ENCODE data around the gene PIM2. TPM values are rescaled to one million over a fixed set of nuclear protein-coding genes. Genes with fewer than 3 reads are reported as not detected.

The PIM2 gene
- total and polyA plus RNA-seq, 2 of the 13 experiments (the other 11 are each of a cell fraction or from before 2014, with no cell fraction given) = 14.4 to 15.8 TPM

DNA sequence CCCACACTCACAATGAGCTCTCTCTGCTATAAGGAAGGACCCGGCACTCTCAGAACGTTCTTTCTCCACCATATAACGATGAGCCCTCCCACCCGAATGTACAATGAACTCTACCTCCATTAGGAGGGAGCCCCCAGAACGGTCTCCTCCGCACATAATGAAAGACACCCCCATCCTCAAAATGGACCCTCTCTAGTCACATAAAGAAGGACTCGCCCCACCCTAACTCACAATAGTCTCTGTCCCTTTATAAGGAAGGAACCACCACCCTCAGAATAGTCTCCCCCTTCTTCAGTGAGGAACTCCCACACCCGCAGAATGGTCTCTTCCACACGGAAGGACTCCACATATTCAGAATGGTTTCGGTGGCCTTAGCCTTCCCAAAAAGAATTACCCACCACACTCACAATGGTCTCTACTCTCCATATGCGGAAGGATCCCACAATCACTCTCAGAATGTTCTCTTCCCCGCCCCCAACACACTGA, 7.9 kb downstream of the PIM2 start:
- Histone ChIP-seq H3K27me3 (ENCODE audit: control insufficient read depth in 1 of 2, insufficient read depth in 2 of 2, low read length in 2 of 2) (no peaks in the 10 kb centered on the region; a peak in 1 of 5 replicates), H3K4me3 (replicated peaks in 1 of 3; ENCODE audit: insufficient read depth in 1 of 3, low read depth in 2 of 3, low read length in 3 of 3) (peak overlapping the region; percentile 79 to 82 (median 81)), H4K20me1 (ENCODE audit: insufficient read depth, low read length) (no peaks in the 10 kb centered on the region), H3K79me2 (ENCODE audit: insufficient read depth, low read length) (peaks cover 17% of the 10 kb centered on the region), H3K4me2 (ENCODE audit: low read depth, low read length) (peak overlapping the region; percentile 81), H2AFZ (ENCODE audit: low read length) (no peak overlapping the region), H3K9me3 (ENCODE audit: low read length) (no peaks in the 10 kb centered on the region), H3K4me1 (ENCODE audit: insufficient read depth, low read length) (peaks cover 28% of the 10 kb centered on the region), H3K36me3 (replicated peaks in 1 of 2; ENCODE audit: control insufficient read depth in 1 of 2, insufficient read depth in 2 of 2, low read length in 2 of 2) (peaks cover 2 to 17% of the 10 kb centered on the region in 2 experiments; a peak in 2 of 5 replicates), H3K27ac (ENCODE audit: extremely low read length, insufficient read depth, low read length) (peak overlapping the region; percentile 81), H3K9ac (ENCODE audit: insufficient read depth, low read depth, low read length) (peak overlapping the region; percentile 83)
- FAIRE-seq = no peak
- no peak for ATAC-seq
- BruUV-seq (replicated peaks) = no TSS peak
- ChIA-PET CTCF (ENCODE audit: low intra/inter-chr PET ratio, low total read pairs) (no interaction called here), POLR2A (interaction anchor here (1.2 to 3.1 kb wide), 4 partner anchors 14 to 109 kb away, joined by 4 to 42 read pairs (median 5); partner anchors contain the start of genes HDAC6, PQBP1 and TIMM17B)
- DNase-seq (ENCODE audit: low spot score) = no peak
- WGBS (ENCODE audit: low lambda C conversion rate) = 0% methylated on average over 6 of the region's 12 CpGs
- intact Hi-C loops (cut with micrococcal nuclease; ENCODE audit: unreplicated experiment) = loop anchor here (10.0 kb wide), 1 partner anchor 146 kb away; the partner anchor contains the start of gene GLOD5
- in situ Hi-C loops (cut with HindIII; ENCODE audit: extremely low pct_ligation_motif_present, low pct_unique_long_range_greater_than_20kb) = no loop called here
- TF ChIP-seq HNRNPH1 (optimal IDR thresholded peaks at IDR 0.05; ENCODE audit: low read depth, low read length) = no peak
- TF ChIP-seq, protein P1, sequence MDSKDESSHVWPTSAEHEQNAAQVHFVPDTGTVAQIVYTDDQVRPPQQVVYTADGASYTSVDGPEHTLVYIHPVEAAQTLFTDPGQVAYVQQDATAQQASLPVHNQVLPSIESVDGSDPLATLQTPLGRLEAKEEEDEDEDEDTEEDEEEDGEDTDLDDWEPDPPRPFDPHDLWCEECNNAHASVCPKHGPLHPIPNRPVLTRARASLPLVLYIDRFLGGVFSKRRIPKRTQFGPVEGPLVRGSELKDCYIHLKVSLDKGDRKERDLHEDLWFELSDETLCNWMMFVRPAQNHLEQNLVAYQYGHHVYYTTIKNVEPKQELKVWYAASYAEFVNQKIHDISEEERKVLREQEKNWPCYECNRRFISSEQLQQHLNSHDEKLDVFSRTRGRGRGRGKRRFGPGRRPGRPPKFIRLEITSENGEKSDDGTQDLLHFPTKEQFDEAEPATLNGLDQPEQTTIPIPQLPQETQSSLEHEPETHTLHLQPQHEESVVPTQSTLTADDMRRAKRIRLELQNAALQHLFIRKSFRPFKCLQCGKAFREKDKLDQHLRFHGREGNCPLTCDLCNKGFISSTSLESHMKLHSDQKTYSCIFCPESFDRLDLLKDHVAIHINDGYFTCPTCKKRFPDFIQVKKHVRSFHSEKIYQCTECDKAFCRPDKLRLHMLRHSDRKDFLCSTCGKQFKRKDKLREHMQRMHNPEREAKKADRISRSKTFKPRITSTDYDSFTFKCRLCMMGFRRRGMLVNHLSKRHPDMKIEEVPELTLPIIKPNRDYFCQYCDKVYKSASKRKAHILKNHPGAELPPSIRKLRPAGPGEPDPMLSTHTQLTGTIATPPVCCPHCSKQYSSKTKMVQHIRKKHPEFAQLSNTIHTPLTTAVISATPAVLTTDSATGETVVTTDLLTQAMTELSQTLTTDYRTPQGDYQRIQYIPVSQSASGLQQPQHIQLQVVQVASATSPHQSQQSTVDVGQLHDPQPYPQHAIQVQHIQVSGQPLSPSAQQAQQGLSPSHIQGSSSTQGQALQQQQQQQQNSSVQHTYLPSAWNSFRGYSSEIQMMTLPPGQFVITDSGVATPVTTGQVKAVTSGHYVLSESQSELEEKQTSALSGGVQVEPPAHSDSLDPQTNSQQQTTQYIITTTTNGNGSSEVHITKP (CRISPR knock-in tag; IDR thresholded peaks at IDR 0.05; ENCODE audit: low read depth) = peak; percentile 81

Measured in HepG2 (cell line).